HG03060 (cell line): Measurements from ENCODE around the gene AK1.

Source experiments
- ATAC-seq: cut with Tn5 transposase; IDR thresholded peaks from one replicate; pipeline ENCODE4 v1.9.1; 2021; ENCODE audit warnings: low read depth, moderate number of reproducible peaks; ENCODE audit not compliant: unreplicated experiment

AK1 gene

DNA sequence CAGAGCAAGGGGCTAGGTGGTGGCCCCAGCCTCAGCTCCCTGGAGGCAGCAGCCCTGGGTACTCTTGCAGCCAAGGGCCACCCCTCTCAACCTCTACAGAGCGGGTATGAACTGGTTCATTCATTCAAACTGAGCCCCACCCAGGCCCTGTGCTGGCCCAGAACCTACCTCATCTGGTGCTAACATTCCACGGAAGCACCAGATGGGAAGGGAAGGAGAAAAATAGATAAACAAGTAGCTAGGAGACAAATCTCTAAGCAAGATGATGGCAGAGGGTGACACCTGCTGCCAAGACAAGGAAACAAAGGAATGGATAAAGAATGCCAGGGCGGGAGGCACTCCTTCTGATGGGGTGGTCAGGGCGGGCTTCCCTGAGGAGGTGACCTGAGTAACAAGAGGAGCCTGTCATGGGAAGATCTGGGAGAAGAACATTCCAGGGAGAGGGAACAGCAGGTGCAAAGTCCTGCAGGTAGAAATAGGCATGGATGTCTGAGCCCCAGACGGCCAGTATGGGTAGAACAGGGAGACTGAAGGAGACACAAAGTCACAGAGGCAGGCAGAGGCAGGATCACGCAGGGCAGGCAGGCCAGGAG, 33.2 kb upstream of the AK1 start:
- ATAC-seq: no peak

DNA sequence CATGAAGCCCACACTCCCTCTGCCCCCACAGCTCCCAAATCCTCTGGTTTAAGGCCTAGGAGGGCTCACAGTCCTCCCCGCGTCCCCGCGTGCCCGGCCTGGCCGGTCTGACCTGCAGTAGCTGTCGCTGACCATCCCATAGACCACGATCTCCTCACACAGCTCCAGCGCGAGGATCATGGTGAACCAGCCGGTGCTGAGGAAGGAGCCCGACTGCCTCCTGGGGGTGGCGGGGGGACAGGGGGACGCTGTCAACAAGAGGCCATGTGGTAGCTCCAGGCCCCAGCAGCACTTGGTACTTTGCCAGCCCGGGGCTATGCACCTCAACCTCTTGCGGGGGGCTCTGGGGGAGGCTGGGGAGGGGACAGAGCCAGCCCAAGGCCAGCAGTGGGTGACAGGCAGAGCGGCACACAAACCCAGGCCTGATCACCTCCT, 32.4 kb upstream of the AK1 start:
- ATAC-seq: no peak

DNA sequence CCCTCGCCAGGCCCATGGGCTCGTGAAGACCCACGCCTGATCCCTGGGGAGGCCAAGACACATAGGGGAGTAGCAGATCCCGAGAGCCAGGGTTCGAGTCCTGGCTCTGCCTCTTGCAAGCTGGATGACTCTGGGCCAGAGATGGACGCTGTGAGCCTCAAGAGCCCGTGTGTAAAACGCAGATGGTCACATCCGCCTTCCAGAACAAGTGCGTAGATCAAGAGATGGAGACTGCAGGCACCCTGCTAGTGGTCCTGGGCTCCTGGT, 31.1 kb upstream of the AK1 start:
- ATAC-seq: no peak

DNA sequence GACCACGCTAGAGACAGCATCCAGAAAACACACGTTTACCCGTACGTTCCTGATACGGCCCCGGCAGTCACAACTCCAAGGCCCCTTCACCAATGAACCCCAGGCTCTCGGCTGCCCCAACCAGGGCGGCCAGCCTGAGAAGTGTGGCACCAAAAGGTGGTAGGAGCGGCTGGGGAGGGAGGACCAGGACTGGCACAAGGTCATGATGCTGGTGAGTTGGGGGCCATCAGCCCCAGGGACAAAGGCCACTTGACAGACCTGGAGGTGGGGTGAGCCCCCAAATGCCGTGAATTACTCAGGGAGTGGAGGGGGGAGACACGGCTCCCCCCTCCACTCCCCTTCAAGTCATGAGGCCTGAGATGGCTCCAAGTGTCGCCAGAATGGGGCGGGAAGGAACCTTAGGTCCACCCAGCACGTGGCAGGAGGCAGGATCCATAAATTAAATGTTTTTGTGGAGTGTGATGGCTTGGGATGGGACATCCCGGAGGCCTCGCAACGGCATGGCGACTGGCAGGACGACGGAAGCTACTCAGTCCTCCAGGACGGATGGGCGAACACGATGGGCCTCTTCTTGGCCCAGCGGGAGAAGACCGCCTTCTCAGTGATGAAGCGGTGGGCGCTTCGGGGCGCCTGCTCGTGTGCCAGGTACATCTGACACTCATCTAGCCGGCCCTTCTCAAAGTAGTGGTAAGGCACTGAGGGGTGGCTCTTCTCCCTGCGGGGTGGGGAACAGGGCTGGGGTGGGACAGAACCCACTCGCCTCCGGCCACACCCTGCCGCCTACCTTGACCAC, 30.6 kb upstream of the AK1 start:
- no peak for ATAC-seq

DNA sequence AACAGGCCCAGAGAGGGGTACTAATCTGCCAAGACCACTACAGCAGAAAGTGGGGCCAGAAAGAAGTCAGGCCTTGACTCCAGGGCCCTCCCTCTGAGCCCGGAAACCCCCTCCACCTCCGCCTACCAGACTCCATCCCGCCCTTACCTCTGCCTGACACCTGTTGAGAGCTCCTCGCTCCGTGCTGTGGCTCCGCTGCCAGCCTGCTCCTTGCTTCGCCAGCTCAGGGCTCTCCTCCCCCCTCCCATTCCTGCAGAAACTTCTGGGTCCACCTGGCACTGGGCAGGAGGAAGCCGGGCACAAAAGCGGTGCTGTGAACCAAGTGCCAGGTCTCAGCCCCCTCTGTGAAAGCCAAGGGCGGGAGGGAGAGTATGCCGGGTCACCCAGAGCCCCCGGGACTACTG, 28.3 kb upstream of the AK1 start:
- ATAC-seq: no peak

DNA sequence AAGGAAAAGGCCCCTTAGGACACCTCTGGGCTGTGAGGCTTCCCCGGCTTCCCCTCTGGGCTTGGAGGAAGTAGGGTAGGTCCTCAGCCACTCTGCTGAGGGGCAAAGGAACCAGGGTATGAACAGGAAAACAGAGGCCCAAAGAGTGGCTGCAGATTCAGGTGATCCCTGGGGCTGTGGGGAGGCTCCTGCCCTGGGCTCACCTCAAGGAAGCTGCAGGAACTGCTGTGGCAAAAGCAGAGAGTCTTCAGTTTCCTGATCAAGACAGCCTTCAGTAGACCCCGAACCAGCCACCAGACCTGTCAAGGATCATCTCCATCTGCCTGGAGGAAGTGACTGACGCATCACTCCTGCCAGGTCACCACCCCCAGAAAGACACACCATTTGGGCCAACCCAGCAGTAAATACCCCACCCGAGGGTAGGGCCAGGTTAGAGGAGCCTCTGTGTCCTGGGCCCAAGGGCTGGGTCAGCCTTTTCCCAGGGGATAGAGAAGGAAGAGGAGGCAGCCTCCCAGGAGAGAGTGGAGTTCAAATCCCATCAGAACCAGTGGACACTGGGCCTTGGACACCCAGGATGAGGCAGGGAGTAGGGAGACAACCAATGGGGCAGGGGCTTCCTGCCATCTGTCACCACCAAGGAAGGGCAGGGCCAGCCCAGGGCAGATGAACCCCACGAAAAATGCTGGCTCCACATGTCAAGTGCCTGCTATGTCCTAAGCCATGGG, 27.7 kb upstream of the AK1 start:
- ATAC-seq: no peak

DNA sequence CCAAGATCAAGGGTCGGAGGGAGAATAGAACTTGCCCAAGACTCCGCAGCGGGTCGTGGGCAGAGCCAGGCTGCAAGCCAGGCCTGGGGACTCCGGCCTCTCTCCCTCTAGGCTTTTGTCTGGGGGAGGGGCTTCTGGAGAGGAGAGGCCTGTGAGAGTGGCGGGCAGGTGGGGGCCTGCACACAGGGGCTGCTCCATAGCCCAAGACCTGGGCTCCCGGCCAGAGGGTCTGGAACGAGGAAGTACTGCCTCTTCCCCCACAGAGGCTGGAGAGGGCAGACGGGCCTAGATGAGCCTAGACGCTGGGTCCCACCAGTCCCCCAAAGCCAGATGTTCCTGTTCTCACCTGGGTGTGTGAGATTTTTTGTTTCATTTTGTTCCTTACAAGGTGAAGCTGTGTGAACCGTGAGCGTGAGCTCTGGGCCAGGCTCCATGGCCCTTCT, 27.1 kb upstream of the AK1 start:
- no peak for ATAC-seq

DNA sequence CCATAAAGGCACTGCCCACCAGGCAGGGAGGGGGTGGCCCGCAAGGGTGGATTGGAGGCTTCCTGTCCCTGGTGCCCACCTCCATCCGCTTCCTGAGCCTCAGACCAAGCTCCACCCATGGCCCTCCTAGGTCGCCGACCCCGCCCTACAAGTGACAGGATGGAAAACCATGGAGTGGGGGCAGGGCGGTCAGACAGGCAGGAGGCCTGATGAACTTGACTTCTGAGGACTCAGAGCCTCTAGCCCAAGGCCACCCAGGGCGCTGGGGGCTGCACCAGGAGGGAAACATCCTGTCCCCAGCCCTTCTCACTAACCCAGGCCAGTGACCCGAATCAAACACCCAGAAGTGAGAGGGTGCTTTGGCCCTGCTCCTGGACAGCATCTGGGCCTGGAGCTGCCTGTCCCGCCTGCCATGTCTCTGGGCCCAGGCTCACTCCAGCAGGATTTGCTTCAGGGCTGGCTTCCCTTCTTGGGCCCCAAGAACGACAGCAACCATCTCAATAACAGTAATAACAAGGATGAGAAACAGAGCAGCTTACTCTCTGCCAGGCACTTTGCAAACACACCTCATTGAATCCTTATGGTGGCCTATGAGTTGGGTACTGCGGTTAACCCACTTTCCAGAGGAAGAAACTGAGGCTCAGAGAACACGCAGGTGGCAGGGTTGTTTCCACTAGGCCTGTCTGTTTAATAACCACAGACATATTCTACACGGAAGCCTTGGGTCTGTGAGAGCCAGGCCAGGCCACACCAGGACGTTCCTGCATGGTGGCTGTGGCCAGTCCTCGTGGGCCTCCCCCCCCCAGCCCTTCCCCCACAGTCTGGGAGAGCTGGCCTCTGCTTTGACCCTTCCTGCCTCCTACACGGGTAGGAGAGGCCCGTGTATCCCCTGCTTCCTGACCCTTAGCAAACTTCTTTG, 26.3 kb upstream of the AK1 start:
- no peak for ATAC-seq

DNA sequence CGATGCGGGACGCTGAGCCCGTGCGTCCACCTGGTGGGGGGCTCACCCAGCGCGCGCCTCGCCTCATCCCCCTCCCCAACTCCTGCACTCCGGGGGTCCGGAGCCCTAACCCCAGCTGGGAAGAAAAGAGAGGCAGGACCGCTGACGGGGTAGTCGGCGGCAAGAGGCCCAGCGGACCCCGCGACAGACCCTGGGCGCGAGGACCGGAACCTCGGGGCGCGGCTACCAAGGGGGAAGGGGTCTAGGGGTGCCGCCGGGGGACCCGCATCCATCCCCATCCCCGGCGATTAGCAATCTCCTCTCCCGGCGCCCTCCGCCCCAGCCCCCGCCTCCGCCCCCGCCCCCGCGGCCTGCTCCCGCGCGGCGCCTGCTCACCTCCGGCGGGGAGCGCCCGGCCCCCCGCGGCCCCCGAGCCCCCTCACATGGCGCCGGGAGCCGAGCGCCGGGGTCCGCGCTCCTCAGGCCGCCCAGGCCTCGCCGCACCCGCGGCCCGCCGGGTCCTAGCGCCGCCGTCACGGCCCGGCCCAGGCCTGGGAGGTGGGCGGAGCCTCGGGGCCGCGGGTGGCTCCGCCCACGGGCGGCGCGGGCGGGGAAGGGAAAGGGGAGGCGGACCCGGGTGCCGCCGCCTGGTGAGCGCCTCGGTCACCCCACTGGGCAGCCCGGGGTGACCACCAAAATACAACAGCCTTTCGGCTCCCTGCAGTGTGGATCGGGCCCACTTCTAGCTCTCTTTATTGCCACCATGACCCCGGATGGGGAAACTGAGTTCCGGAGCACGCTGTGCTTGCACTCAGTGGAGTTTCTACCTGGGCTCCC, 21.9 kb upstream of the AK1 start, which contains the start of gene ST6GALNAC6:
ST6GALNAC6 (minus strand) TSS at position 476 of the 816 bp plus-strand sequence. CDS start 1,622 bp downstream, outside the sequence.
- no peak for ATAC-seq

DNA sequence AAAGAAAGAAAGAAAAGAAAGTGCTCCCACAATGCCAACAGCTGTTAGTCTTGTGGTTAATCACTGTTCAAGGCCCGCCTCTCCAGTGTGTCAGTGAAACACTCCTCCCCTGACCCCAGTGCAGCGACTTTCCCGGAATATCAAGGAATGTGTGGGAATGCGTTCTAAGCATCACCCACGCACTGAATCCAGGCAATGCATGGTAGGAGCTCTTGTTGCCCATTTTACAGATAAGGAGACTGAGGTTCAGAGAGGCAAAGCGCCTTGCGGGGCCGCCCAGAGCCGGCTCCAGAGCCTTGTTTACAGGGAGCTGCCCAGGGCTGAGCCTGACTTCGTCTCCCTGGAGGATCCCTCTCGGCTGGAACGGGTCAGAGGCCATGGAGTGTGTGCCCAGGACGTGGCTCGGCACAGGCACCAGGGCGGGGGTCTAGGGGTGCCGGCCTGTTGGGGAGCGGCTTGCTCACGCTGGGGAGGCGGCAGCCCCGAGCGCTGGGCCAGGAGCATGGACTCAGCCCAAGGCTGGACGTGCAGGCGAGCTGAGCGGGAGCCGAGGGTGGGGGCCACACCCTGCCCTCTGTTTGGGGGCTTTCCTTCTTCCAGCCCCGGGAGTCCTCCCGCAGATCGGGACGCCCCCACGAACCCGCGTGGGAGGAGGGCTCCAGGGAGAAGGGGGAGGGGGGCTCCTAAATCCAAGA, 21.1 kb upstream of the AK1 start:
- ATAC-seq: no peak

DNA sequence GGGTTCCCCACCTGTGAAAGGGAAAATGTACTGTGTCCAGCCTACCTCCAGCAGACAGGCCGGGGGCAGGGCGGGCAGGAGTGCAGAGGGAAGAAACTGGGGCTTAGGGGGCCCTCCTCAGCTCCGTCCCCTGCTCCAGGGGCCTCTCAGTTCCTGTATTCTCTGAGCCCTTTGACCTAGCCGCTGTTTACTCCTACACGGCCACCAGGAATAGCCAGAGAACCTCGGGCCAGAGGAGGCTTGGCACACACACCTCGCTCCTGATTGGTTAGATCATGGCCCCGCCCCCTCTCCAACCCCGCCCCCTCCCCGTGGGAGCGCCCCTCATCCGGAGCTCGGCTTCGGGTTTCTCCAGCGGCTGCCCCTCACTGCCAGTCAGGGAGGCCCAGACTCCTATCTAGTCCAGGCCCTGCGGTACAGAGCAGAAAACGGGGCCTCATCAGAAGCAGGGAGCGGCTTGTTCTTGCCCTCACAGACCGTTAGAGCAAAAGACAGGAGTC, 19.8 kb upstream of the AK1 start:
- ATAC-seq: no peak

DNA sequence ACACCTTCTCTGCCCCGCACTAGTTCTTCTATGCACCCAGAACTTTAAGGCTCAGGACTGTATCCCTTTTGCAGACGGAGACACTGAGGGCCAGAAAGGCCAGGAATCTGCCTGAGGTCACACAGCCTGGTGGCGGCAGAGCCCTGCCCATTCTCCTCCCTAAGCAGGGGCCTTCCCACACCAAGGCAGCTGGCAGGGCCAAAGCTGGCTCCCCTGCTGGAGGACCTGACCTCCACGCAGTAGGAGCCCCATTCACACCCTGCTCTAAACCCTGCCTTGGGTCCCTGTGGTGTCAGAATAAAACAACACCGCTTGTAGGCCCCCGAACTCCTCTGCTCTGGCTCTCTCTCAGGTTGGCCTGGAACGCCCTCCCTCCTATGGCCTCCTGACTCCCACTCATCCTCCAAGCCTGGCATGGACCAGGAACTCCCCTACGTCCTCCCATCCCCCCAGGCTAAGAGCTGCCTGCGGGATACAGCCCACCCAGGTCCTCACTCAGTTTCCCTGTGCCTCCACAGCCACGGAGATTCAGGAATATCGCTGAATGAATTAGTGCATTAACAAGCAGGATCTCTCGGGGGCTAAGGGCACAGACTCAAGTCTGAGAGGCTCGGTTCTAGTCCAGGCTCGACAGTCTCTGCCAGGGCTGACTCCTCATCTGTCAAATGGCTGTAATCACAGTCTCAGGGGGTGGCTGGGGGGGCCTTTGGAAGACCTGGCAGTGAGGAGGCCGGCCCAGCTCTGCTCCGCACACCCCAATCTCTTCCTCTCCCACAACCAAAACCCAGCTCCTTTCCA, 19.1 kb upstream of the AK1 start:
- no peak for ATAC-seq

DNA sequence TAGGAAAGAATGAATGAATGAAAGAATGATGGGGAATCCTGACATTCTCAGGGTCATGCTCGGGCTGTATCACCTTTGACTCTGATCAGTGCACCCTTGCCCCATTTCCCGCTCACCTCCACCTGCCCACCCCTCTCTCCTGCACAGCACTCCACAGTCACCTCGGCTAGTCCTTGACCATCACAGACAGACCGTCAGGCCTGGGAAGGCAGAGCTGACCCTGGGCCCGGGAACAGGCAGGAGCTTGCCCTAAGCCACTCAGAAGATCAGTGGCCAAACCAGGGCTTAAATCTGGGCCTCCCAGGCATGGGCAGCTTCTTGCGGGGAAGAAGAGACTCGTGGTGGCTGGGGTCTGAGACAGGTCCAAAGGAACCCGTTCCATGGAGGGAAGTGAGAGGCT, 18.3 kb upstream of the AK1 start:
- no peak for ATAC-seq

DNA sequence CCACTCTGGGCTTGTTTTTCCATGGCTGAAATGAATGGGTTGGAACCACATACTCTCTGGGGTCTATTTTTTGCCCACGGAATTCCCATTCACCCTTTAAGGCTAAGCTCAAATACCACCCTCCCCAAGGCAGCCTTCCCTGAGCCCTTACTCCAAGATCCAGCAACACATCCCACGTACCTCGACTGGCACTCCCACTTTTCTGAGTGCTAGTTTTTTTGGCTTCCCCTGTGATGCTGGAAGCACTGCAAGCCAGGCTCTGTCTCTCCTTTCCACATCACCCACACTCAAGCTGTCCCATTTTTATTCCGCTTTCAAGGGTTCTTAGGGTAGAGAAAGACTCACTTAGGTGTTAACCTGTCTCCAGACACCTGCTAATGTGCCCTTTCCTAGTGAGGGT, 15.9 kb upstream of the AK1 start:
- ATAC-seq: no peak

DNA sequence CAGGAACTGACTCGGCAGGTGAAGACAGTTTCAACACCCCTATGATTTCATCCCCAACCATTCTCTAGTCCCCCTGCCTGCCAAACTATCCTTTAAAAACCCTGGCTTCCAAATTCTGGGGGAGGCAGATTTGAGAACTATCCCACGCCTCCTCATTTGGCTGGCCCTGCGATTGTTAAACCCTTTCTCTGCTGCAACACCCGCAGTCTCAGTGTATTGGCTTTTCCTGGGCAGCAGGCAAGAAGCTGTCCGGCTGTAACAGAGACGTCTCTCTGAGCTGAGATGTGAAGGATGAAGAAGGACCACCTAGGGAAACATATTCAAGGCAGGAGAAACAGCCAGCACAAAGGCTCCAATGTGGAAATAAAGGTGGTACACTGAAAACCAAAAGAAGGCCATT, 15.4 kb upstream of the AK1 start:
- no peak for ATAC-seq

DNA sequence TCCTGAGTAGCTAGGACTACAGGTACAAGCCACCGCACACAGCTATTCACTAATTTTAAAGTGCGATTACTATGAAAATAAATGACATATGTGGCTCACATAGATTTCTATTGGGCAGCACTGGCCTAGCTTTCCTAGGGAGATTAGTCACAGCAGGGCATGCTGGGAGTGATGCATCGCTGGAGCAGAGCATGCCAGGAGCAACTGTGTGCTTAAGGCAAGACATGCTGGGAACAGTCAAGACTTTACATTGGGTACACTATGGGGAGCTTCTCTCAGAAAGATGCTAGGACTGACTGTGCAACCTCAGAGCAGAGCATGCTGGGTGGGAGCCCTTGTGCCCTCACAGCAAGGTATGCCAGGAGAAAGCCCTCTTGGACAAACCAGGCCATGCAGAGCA, 12.6 kb upstream of the AK1 start:
- ATAC-seq: no peak

DNA sequence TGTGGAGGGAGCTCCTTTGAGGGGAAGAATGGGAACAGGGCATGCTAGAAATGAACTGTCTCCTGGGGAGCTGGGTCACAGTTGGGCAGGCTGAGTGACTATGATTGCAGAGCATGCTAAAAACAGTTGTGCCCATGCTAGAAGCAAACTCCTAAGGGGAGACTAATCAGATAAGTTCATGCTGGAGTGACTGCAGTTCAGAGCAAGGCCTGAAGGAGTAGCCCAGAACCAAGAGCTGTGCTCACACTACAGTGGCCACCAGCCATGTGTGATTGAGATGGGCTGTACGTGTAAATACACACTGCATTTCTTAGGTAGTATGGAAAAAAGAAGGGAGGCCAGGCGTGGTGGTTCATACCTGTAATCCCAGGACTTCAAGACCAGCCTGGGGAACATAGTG, 10.3 kb upstream of the AK1 start:
- ATAC-seq: no peak

DNA sequence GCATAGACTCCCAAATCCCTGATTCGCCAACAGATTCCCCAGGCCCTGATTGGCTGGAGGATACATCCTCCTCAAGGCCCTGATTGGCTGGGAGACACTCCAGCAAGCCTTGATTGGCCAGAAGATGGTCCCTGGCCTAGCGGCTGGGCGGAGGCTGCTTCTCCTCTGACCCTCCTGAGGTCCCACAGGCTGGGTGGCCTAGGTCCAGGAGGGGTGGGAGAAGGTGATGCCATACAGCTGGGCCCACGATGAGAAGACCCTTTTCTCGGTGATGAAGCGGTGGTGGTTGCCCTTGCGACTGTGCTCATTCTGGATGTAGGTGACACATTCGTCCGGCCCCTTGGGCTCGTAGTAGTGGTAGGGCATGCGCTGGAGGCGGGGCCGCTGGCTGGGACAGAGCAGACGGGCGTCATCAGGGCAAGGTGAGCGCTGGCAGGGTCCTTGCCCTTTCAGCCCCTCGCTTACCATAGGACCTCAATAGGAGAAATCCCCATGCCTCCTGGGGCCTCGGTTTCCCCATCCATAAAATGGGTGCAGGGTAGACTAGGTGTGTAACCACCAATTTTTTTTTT, 9.0 kb upstream of the AK1 start:
- ATAC-seq: no peak
